Muscle of leg (tissue), 11 donors: ENCODE data around the gene GSTM2. TPM values are rescaled to one million over a fixed set of nuclear protein-coding genes. Genes with fewer than 3 reads are reported as not detected.

Experiments
- DNase-seq: peaks from one replicate; pipeline ENCODE4 v3.0.0; 2013
- H3K27ac ChIP-seq: one replicate; pipeline ENCODE4 v1.5.1; 2013; ENCODE audit warnings: mild to moderate bottlenecking, low read length, control low read depth
- H3K27me3 ChIP-seq: one replicate; pipeline ENCODE4 v1.6.1; 2013; ENCODE audit warnings: low read length; ENCODE audit not compliant: control insufficient read depth, insufficient read depth
- H3K36me3 ChIP-seq: one replicate; pipeline ENCODE4 v1.6.1; 2013; ENCODE audit warnings: low read length; ENCODE audit not compliant: control insufficient read depth, insufficient read depth
- H3K4me1 ChIP-seq: one replicate; pipeline ENCODE4 v1.6.1; 2013; ENCODE audit warnings: low read length; ENCODE audit not compliant: control insufficient read depth, insufficient read depth
- H3K4me3 ChIP-seq: one replicate; pipeline ENCODE4 v1.5.1; 2013; ENCODE audit warnings: low read length, control low read depth
- H3K9me3 ChIP-seq: replicated peaks from 2 replicates; pipeline ENCODE4 v1.6.1; 2013; ENCODE audit warnings: low read depth, low read length; ENCODE audit not compliant: control insufficient read depth
- WGBS: methylation state at CpG from one replicate; pipeline ENCODE4 v1.1.5; 2013; ENCODE audit warnings: missing lambda C conversion rate; ENCODE audit not compliant: insufficient coverage; 5-methylcytosine and 5-hydroxymethylcytosine counted together
- polyA plus RNA-seq, 8 donors: library from polyadenylated mRNA; unstranded; fragments of 120-200 nt; gene quantifications; one replicate each; pipeline versions ENCODE4 v1.2.1 to v1.2.3, GENCODE V29; 2013; ENCODE audit warnings: inconsistent platforms in 1 of 8, low replicate concordance in 1 of 8; ENCODE audit not compliant: insufficient read length in 8 of 8, insufficient read depth in 1 of 8
- total RNA-seq: library from RNA; stranded (reverse); fragments of 120-200 nt; gene quantifications from one replicate; pipeline ENCODE4 v1.2.4, GENCODE V29; 2013

The GSTM2 gene
- total and polyA plus RNA-seq, 9 donors = 51.4 to 186 (median 142) TPM

DNA sequence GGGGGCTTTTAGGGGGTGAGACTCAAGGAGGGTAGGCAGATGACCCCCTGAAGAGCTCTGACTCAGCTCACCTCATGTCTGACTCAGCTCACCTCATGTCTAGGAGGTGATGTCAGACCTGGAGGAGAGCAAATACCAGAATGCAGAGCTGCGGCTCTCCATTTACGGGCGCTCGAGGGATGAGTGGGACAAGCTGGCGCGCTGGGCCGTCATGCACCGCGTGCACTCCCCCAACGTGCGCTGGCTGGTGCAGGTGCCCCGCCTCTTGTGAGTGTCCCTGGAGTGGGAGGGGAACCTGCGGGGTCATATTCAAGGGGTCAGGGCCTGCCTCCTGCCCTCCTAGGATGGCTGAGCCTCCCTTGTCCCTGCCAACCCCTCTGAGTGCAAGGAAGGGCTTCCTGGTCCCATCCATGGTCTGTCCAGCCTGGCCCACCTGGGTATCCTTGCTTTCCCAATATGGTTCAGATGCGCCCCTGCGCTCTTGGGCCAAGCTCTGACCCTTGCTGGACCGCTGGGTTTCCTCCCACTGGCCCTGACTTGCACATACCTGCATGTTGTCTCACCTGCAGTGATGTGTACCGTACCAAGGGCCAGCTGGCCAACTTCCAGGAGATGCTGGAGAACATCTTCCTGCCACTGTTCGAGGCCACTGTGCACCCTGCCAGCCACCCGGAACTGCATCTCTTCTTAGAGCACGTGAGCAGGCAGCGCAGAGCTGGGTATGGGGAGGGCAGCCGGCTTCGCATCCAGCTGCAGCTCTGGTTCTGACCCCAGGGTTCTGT, 39.1 kb upstream of the GSTM2 start:
- H3K4me1 ChIP-seq = peaks cover 54% of the 10 kb centered on the region
- H3K27ac ChIP-seq = no peak overlapping the region
- H3K4me3 ChIP-seq = no peak overlapping the region
- H3K27me3 ChIP-seq = no peaks in the 10 kb centered on the region
- peaks cover 59% of the 10 kb centered on the region for H3K36me3 ChIP-seq
- H3K9me3 ChIP-seq = no peaks in the 10 kb centered on the region
- WGBS = 86% methylated on average over 23 of the region's 23 CpGs
- DNase-seq = no peak

DNA sequence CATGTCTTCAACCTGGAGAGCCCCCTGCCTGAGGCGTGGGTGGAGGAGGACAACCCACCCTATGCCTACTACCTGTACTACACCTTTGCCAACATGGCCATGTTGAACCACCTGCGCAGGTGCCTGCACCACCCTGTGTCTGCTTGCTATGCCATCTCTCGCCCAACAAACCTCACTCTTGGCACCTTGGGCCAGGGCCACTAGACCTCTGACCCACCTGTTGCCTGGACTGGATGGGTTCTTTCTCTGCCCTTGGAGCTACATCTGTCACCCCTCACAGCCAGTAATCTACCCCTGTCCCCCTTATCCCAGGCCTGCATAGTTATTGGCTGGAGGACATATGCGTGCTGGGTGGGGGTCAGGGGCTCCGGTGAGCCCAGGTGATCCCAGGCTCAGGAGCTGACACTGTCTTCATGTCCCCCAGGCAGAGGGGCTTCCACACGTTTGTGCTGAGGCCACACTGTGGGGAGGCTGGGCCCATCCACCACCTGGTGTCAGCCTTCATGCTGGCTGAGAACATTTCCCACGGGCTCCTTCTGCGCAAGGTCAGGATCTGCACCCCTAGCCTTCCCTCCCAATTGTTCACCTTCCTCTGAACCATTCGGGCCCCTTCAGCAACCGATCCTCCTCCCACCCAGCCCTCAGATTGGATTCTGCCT, 38.4 kb upstream of the GSTM2 start:
- Histone ChIP-seq H3K9me3 (no peaks in the 10 kb centered on the region), H3K4me3 (no peak overlapping the region), H3K4me1 (peaks cover 46% of the 10 kb centered on the region), H3K27ac (no peak overlapping the region), H3K36me3 (peaks cover 59% of the 10 kb centered on the region), H3K27me3 (no peaks in the 10 kb centered on the region)
- WGBS = 72% methylated on average over 9 of the region's 10 CpGs
- DNase-seq = no peak

DNA sequence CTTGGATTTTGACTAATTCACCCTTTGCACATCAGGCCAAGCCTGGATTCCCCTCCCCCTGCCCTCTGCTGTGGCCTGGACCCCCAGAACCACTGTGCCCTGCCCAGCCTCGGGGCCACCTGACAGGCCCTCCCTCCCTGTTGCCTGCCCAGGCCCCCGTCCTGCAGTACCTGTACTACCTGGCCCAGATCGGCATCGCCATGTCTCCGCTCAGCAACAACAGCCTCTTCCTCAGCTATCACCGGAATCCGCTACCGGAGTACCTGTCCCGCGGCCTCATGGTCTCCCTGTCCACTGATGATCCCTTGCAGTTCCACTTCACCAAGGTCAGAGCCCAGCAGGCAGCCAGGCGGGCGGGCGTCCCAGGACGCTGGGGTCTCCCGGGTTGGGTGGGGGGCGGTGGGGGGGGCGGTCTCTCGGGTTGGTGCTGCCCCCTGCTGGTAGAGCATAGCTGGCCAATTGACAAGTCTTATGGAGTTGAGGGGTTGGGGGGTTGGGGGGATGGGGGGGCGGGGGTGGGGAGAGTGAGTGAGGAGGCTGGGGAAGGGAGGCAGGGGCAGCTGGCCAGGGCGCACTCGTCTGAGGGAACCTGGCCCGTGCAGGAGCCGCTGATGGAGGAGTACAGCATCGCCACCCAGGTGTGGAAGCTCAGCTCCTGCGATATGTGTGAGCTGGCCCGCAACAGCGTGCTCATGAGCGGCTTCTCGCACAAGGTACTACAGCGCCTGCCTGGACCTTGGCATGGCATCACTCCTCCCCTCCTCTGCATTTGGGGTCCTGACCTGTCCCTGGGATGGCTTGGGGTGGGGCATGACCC, 37.6 kb upstream of the GSTM2 start:
- H3K27ac ChIP-seq = no peak overlapping the region
- no peak overlapping the region for H3K4me3 ChIP-seq
- H3K27me3 ChIP-seq = no peaks in the 10 kb centered on the region
- no peak for DNase-seq
- H3K9me3 ChIP-seq = no peaks in the 10 kb centered on the region
- peaks cover 59% of the 10 kb centered on the region for H3K36me3 ChIP-seq
- 92% methylated on average over 15 of the region's 30 CpGs for WGBS
- peaks cover 39% of the 10 kb centered on the region for H3K4me1 ChIP-seq

DNA sequence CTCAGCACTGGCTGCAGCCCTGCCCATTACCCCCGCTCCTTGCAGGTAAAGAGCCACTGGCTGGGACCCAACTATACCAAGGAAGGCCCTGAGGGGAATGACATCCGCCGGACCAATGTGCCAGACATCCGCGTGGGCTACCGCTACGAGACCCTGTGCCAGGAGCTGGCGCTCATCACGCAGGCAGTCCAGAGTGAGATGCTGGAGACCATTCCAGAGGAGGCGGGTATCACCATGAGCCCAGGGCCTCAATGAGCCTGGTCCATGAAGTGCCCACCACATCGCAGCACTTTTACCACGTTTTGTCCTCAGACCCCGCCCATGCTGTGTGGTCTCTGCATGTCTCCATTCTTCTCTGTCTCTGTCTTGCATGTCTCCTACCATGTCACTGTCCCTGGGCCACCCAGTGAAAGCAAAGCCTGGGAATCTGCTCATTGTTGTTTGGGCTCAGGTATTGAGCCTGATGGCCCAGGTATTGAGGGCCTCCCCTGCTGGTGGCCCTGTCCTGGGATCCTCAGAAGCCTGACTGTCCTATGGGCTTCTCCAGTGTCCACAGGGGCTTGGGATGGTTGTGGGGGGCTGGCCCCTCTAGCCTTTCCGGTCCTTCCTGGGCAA, 36.9 kb upstream of the GSTM2 start:
- Histone ChIP-seq H3K4me3 (no peak overlapping the region), H3K4me1 (peaks cover 34% of the 10 kb centered on the region), H3K36me3 (peaks cover 55% of the 10 kb centered on the region), H3K27me3 (no peaks in the 10 kb centered on the region), H3K27ac (peak overlapping the region; percentile 47), H3K9me3 (no peaks in the 10 kb centered on the region)
- WGBS = 91% methylated on average over 12 of the region's 14 CpGs
- DNase-seq = no peak

DNA sequence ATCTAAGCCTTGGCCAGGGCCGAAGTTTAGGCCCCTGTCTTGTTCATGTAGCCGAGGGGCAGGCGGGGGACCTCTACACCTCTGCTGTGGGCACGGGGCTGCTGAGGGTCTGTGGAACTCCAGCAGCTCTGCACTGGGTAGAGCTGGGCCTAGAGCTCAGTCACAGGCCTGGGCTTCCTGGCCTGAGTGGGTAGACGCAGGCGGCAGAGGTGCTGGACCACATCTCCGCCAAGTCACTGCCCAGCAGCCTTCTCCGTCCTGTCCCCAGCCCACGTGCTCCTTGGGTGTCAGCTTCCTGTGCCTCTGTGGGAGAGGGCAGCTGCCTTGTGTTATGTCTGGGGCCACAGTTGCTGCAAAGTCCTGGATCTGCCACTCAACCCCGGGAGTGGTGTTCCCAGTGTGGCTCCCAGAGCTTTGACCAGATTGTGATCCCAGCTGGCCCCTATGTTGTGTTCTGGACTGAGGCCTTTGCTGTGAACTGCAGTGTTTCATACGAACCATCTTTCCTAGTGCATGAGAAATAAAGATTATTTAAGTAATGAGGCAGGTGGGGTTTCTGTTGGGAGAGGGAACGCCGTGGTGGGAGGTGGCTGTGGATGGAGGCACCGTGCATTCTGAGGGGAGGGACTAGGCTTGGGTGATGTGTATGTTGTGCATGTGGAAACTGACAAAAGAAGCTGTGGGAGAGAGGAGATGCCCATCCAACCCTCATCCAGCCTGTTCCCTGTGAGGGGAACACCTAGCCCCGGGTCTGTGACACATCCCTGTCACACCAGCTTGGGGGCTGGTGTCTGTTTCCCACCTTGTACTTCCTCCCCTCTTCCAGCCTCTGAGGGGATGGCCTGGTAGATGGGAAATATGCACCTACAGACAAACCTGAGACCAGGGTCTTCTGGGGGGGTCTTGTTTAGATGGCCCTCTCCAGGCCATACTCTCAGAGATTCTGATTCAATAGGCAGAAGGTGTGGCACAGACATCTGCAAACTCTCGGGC, 36.0 kb upstream of the GSTM2 start:
- H3K4me3 ChIP-seq = no peak overlapping the region
- 62% methylated on average over 14 of the region's 16 CpGs for WGBS
- peaks cover 34% of the 10 kb centered on the region for H3K4me1 ChIP-seq
- H3K27ac ChIP-seq = peak overlapping the region; percentile 62
- no peaks in the 10 kb centered on the region for H3K27me3 ChIP-seq
- no peaks in the 10 kb centered on the region for H3K9me3 ChIP-seq
- DNase-seq = peak; percentile 65
- peaks cover 47% of the 10 kb centered on the region for H3K36me3 ChIP-seq

GRCh38 chr1:109632671-109633346, 35.0 kb upstream of the GSTM2 start:
- 60% methylated on average over 1 of the region's 5 CpGs for WGBS
- peaks cover 37% of the 10 kb centered on the region for H3K36me3 ChIP-seq
- no peaks in the 10 kb centered on the region for H3K27me3 ChIP-seq
- peak overlapping the region; percentile 68 for H3K27ac ChIP-seq
- no peaks in the 10 kb centered on the region for H3K9me3 ChIP-seq
- no peak overlapping the region for H3K4me3 ChIP-seq
- peaks cover 34% of the 10 kb centered on the region for H3K4me1 ChIP-seq
- peak; percentile 90 for DNase-seq

DNA sequence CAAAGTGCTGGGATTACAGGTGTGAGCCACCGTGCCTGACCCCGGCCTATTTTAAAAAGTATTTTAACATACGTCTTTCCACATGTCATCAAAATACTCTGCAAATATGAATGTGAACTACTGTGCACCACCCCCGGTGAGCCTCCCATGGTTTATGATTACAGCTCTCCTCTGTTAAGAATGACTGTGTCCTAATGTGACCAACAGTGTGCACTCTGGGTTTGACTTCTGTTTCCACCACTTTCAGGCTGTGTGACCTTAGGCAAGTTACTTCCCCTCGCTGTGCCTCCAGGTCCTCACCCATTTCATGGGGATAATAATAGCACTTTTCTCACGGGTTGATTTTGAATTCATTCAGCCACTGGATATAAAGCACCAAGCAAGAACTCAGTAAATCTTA, 33.6 kb upstream of the GSTM2 start:
- Histone ChIP-seq H3K4me1 (peaks cover 34% of the 10 kb centered on the region), H3K4me3 (no peak overlapping the region), H3K9me3 (no peaks in the 10 kb centered on the region), H3K27me3 (no peaks in the 10 kb centered on the region), H3K27ac (no peak overlapping the region), H3K36me3 (peaks cover 22% of the 10 kb centered on the region)
- WGBS = 100% methylated on average over 4 of the region's 6 CpGs
- DNase-seq = no peak

GRCh38 chr1:109634771-109635750, 32.8 kb upstream of the GSTM2 start:
- H3K4me1 ChIP-seq = peaks cover 32% of the 10 kb centered on the region
- no peaks in the 10 kb centered on the region for H3K27me3 ChIP-seq
- 94% methylated on average over 2 of the region's 13 CpGs for WGBS
- no peaks in the 10 kb centered on the region for H3K9me3 ChIP-seq
- H3K4me3 ChIP-seq = no peak overlapping the region
- no peak overlapping the region for H3K27ac ChIP-seq
- DNase-seq = no peak
- peaks cover 15% of the 10 kb centered on the region for H3K36me3 ChIP-seq
